Upper lobe of left lung (tissue), 6 donors: ENCODE results near the gene SGSM1. TPM values are rescaled to one million over a fixed set of nuclear protein-coding genes. Genes with fewer than 3 reads are reported as not detected.

Source experiments
- ATAC-seq, 2 donors: fragments of 200-7000 bp; cut with Tn5 transposase; one replicate each; pipeline ENCODE4 v1.9.1; 2022; ENCODE audit warnings: mild to moderate bottlenecking in 2 of 2, moderate library complexity in 2 of 2; ENCODE audit not compliant: low FRiP score in 2 of 2
- DNase-seq, 2 donors: peaks; one replicate each; pipeline ENCODE4 v3.0.0-alpha.2; 2019 to 2020
- H3K27ac ChIP-seq, 4 donors: fragments of 200-600 bp; sonication (generic); one replicate each; pipeline ENCODE4 v1.5.1; 2016 to 2019
- H3K27me3 ChIP-seq, 4 donors: fragments of 200-600 bp; sonication (generic); one replicate each; pipeline ENCODE4 v1.5.1; 2017 to 2019
- H3K36me3 ChIP-seq, 4 donors: fragments of 200-600 bp; sonication (generic); one replicate each; pipeline ENCODE4 v1.5.1; 2016 to 2019
- H3K4me1 ChIP-seq, 4 donors: fragments of 200-600 bp; sonication (generic); one replicate each; pipeline ENCODE4 v1.5.1; 2018 to 2019
- H3K4me3 ChIP-seq, 4 donors: fragments of 200-600 bp; sonication (generic); one replicate each; pipeline ENCODE4 v1.5.1; 2017 to 2019; ENCODE audit warnings: mild to moderate bottlenecking in 2 of 4, moderate library complexity in 1 of 4
- H3K9me3 ChIP-seq, 4 donors: fragments of 200-600 bp; sonication (generic); one replicate each; pipeline ENCODE4 v1.5.1; 2018 to 2019
- EP300 ChIP-seq, 4 donors: sonication (generic); formaldehyde crosslinking; IDR thresholded peaks; one replicate each; pipeline ENCODE4 v1.5.1; 2017; ENCODE audit warnings: antibody characterized with exemption in 4 of 4, control low read depth in 2 of 4
- POLR2A ChIP-seq, 4 donors: fragments of 450-650 bp; IDR thresholded peaks; one replicate each; pipeline ENCODE4 v1.5.1; 2016 to 2017; ENCODE audit warnings: antibody characterized with exemption in 4 of 4, mild to moderate bottlenecking in 2 of 4
- POLR2AphosphoS5 ChIP-seq, 2 donors: sonication (generic); formaldehyde crosslinking; IDR thresholded peaks; one replicate each; pipeline ENCODE4 v1.5.1; 2017; ENCODE audit warnings: antibody characterized with exemption in 2 of 2
- WGBS, 2 donors: methylation state at CpG; one replicate each; pipeline ENCODE4 v1.1.5; 2017 to 2018; 5-methylcytosine and 5-hydroxymethylcytosine counted together
- total RNA-seq, 6 donors: library from RNA; depleted of rRNA in 4 of 6; stranded (reverse); fragments of >200 nt in 4 of 6; gene quantifications; one replicate each; pipeline versions ENCODE4 v1.1.0 to v1.2.1, GENCODE V29; 2016 to 2021
- TF ChIP-seq, protein P1 (sequence below), 6 experiments: fragments of 450-650 bp in 4 of 6; fragments of 200-600 bp in 2 of 6; sonication (generic) in 2 of 6; IDR thresholded peaks; one replicate each; pipeline ENCODE4 v1.5.1; 2016 to 2019; ENCODE audit warnings: antibody characterized with exemption in 6 of 6
- donor health status: DM: no; HTN: no; CAD: no; lungs with moderate emphysema.
- donor health status: DM: no; HTN: yes; CAD: no; lungs with severe emphysema.

SGSM1 gene
- total RNA-seq, 6 donors from 2014 or later = 0.76 to 4.2 (median 2.8) TPM

DNA sequence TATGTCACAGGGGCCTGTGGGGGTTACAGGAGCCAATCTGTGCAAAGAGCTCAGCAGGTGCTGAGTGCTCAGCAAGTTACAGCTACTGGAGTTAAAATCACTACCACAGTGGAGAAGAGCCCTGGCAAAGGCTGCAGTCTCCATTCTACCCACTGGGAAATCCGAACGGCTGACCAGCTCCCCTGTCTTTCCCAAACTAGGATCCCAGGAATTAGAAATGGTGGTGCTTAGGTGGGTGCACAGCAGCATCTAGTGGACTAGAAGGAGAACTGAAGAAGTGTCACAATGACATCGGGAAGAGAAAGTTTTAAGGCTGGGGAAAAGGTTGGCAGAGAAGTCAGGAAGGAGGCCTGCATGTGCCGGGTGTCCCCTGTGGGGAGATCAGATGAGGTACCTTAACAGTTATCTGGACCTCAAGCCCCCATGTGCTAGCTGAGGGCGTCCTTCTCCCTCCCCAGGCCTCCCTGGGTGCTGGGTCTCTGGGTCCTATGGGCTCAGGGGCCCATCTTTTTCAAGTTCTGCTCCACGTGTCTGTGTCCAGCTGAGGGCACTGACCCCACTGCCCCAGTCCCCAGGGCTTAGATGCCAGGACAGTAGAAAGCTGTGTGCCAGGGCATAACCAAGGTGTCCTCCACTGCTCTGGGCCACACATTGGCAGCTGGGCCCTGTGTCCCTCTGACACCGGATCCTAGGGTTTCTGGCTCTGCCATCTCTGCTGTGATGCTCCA lies 33.4 kb upstream of the SGSM1 start:
- Histone ChIP-seq H3K4me3 (no peak overlapping the region), H3K36me3 (no peaks in the 10 kb centered on the region), H3K27ac (no peak overlapping the region), H3K4me1 (peaks cover 0 to 11% (median 5%) of the 10 kb centered on the region in 4 donors), H3K9me3 (no peaks in the 10 kb centered on the region), H3K27me3 (no peaks in the 10 kb centered on the region)
- DNase-seq (no peak), ATAC-seq (no peak)
- TF ChIP-seq, protein P1, sequence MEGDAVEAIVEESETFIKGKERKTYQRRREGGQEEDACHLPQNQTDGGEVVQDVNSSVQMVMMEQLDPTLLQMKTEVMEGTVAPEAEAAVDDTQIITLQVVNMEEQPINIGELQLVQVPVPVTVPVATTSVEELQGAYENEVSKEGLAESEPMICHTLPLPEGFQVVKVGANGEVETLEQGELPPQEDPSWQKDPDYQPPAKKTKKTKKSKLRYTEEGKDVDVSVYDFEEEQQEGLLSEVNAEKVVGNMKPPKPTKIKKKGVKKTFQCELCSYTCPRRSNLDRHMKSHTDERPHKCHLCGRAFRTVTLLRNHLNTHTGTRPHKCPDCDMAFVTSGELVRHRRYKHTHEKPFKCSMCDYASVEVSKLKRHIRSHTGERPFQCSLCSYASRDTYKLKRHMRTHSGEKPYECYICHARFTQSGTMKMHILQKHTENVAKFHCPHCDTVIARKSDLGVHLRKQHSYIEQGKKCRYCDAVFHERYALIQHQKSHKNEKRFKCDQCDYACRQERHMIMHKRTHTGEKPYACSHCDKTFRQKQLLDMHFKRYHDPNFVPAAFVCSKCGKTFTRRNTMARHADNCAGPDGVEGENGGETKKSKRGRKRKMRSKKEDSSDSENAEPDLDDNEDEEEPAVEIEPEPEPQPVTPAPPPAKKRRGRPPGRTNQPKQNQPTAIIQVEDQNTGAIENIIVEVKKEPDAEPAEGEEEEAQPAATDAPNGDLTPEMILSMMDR (IDR thresholded peaks at IDR 0.05) = peak in 1 of 6 experiments; percentile 31
- TF ChIP-seq POLR2A (IDR thresholded peaks at IDR 0.05) = no peak
- WGBS, 2 donors = 53 to 60% methylated on average over 5 to 7 of the region's 7 CpGs

DNA sequence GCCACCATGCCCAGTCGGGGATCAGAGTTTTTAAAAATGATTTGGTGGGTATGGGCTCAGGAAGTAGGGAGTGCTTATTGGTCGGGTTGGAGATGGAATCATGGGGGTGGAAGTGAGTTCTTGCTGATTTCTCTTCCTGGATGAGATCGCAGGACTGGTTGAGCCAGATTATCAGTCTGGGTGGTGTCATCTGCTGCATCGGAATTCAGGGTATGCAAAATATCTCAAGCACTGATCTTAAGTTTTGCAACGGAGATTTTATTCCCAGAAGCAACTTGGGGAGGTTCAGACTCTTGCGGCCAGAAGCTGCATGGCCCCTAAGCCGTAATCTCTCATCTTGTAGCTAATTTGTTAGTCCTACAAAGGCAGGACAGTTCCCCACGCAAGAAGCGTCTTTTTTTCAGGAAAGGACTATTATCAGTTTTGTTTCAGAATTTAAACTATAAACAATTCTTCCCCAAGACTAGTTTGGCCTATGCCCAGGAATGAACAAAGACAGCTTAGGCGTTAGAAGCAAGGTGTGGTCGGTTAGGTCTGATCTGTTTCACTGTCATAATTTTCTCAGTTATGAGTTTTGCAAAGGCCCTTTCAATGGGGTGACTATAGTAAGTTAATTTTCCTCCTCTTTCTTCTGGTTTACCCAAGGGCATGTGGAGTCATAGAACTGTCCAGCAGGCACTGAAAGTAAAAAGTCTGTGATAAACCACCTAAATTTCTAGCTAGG lies 30.1 kb upstream of the SGSM1 start:
- ATAC-seq = no peak
- no peaks in the 10 kb centered on the region for H3K9me3 ChIP-seq
- no peaks in the 10 kb centered on the region for H3K27me3 ChIP-seq
- WGBS, 2 donors = 33 to 37% methylated on average over 11 of the region's 11 CpGs
- no peak for DNase-seq
- H3K36me3 ChIP-seq = no peaks in the 10 kb centered on the region
- H3K4me1 ChIP-seq = peaks cover 0 to 11% (median 5%) of the 10 kb centered on the region in 4 donors
- H3K27ac ChIP-seq = no peak overlapping the region
- no peak for TF ChIP-seq EP300 (IDR thresholded peaks at IDR 0.05)
- TF ChIP-seq, protein P1 (IDR thresholded peaks at IDR 0.05) = no peak
- TF ChIP-seq POLR2A (IDR thresholded peaks at IDR 0.05) = no peak
- TF ChIP-seq POLR2AphosphoS5 (IDR thresholded peaks at IDR 0.05) = no peak
- no peak overlapping the region for H3K4me3 ChIP-seq

DNA sequence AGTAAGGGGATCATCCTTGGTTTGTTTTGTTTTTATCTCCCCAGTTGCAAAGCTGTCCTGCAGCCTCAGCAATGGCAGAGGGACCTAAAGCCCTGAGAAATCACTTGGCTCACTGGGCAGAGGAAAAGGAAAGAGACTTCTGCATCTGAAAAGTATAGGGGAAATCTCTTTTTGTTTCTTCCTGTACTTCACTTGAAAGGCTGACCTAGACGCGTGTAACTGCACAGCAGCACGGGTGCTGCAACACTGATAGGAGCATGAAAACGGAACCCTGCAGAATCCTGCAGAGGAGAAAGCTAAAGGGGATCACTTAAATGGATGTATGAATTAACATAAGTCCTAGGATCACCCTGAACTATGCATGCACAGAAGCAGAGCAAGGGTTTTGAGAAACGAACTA lies 29.5 kb upstream of the SGSM1 start:
- Histone ChIP-seq H3K4me1 (peaks cover 0 to 11% (median 5%) of the 10 kb centered on the region in 4 donors), H3K4me3 (no peak overlapping the region), H3K36me3 (no peaks in the 10 kb centered on the region), H3K27ac (no peak overlapping the region), H3K9me3 (no peaks in the 10 kb centered on the region), H3K27me3 (no peaks in the 10 kb centered on the region)
- DNase-seq (no peak), ATAC-seq (no peak)
- TF ChIP-seq, protein P1 (IDR thresholded peaks at IDR 0.05) = no peak
- TF ChIP-seq POLR2A (IDR thresholded peaks at IDR 0.05) = no peak
- no peak for TF ChIP-seq EP300 (IDR thresholded peaks at IDR 0.05)
- no peak for TF ChIP-seq POLR2AphosphoS5 (IDR thresholded peaks at IDR 0.05)
- 34 to 39% methylated on average over 5 of the region's 5 CpGs for WGBS, 2 donors

DNA sequence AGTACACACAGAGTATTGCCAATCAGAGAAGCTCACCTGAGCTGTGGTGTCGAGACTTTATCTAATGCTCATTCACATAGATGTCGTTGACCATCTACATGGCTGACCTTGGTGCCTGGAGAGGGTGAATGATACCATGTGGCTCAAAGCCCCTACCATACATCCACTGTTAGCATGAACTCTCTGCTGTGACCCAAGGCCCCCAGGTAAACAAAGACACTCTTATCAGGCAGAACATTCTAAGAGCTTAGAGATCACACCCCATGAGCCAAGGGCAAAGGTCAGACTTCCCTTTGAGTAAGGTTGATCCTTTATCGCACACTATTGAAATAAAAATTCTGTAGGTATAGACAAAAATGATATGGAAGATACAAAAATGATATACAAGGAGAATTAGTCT lies 16.5 kb upstream of the SGSM1 start:
- ATAC-seq = no peak
- no peak overlapping the region for H3K27ac ChIP-seq
- 79% methylated on average over 2 to 3 of the region's 3 CpGs for WGBS, 2 donors

More for the DNA sequence above, 16.5 kb upstream of the SGSM1 start:
- TF ChIP-seq, protein P1 (IDR thresholded peaks at IDR 0.05) = no peak
- TF ChIP-seq EP300 (IDR thresholded peaks at IDR 0.05) (no peak), POLR2A (IDR thresholded peaks at IDR 0.05) (no peak), POLR2AphosphoS5 (IDR thresholded peaks at IDR 0.05) (no peak)
- Histone ChIP-seq H3K4me3 (no peak overlapping the region), H3K36me3 (no peaks in the 10 kb centered on the region), H3K9me3 (no peaks in the 10 kb centered on the region), H3K27me3 (no peaks in the 10 kb centered on the region), H3K4me1 (no peaks in the 10 kb centered on the region)
- DNase-seq = no peak
